Endothelial cell of umbilical vein (primary cell): ENCODE results near the gene CAMK2N2. TPM values are rescaled to one million over a fixed set of nuclear protein-coding genes. Genes with fewer than 3 reads are reported as not detected.

Experiments used
- BruUV-seq: library from RNA; stranded (reverse); fragments of 400-500 nt; replicated peaks from 2 replicates; lab custom pipeline; 2021; lab: Mats Ljungman, UMichigan
- CTCF ChIA-PET: fragments of 300-600, 350-600 bp; sonication (Branson Sonifier 250); formaldehyde crosslinking; loops from one replicate; lab custom pipeline; 2021; ENCODE audit warnings: antibody characterized with exemption, inconsistent platforms; lab: Charles Lee
- POLR2A ChIA-PET: fragments of 300-600, 350-600 bp; sonication (Branson Sonifier 250); formaldehyde crosslinking; loops from one replicate; lab custom pipeline; 2021; ENCODE audit warnings: antibody characterized with exemption, inconsistent platforms; lab: Charles Lee
- DNase-seq: peaks from one replicate; pipeline ENCODE4 v3.0.0-alpha.2; 2011; ENCODE audit warnings: low read depth, low spot score
- FAIRE-seq: peaks from 2 replicates; lab custom pipeline; 2011; peaks lifted over from hg19 to GRCh38; lab: Jason Lieb, UNC
- H2AFZ ChIP-seq: 2 replicates; pipeline ENCODE4 v1.6.0; 2012; ENCODE audit warnings: low read depth, low read length, control low read depth, inconsistent platforms
- H3K27ac ChIP-seq: 2 replicates; pipeline ENCODE4 v1.5.1; 2011; ENCODE audit warnings: low read depth, mild to moderate bottlenecking, control low read depth, low read length, moderate library complexity; ENCODE audit not compliant: insufficient read depth
- H3K27me3 ChIP-seq, 2 experiments: 2 replicates each; pipeline versions ENCODE4 v1.6.0 to v1.6.1; 2011; ENCODE audit warnings: low read length in 2 of 2, mixed read lengths in 1 of 2; ENCODE audit not compliant: control insufficient read depth in 2 of 2, insufficient read depth in 2 of 2
- H3K36me3 ChIP-seq, 2 experiments: 2 replicates in 1 of 2; 3 replicates in 1 of 2; pipeline ENCODE4 v1.5.1; 2011; ENCODE audit warnings: low read length in 2 of 2, mild to moderate bottlenecking in 1 of 2, moderate library complexity in 1 of 2; ENCODE audit not compliant: control insufficient read depth in 2 of 2, insufficient read depth in 2 of 2; ENCODE audit errors: extremely low read depth in 1 of 2
- H3K4me1 ChIP-seq: 3 replicates; pipeline ENCODE4 v1.5.1; 2011; ENCODE audit warnings: mild to moderate bottlenecking, low read length; ENCODE audit not compliant: control insufficient read depth, insufficient read depth; ENCODE audit errors: extremely low read depth
- H3K4me2 ChIP-seq: 2 replicates; pipeline ENCODE4 v1.6.1; 2011; ENCODE audit warnings: low read length, control low read depth, mixed read lengths; ENCODE audit not compliant: insufficient read depth
- H3K4me3 ChIP-seq, 3 experiments: fragments of 200-600 bp in 1 of 3; sonication (generic), shearing (Covaris generic) in 1 of 3; replicated peaks in 1 of 3; 2 replicates each; pipeline ENCODE4 v1.5.1; 2011 to 2016; ENCODE audit warnings: control low read depth in 3 of 3, low read length in 3 of 3, mild to moderate bottlenecking in 2 of 3, inconsistent platforms in 1 of 3, low read depth in 1 of 3, moderate library complexity in 1 of 3; ENCODE audit not compliant: insufficient read depth in 1 of 3
- H3K79me2 ChIP-seq: 2 replicates; pipeline ENCODE4 v1.6.0; 2012; ENCODE audit warnings: low read length, inconsistent platforms; ENCODE audit not compliant: control insufficient read depth, insufficient read depth
- H3K9ac ChIP-seq: replicated peaks from 2 replicates; pipeline ENCODE3; 2011; ENCODE audit warnings: low read length, control low read depth; ENCODE audit not compliant: insufficient read depth; ENCODE audit errors: extremely low read depth
- H3K9me1 ChIP-seq: replicated peaks from 3 replicates; pipeline ENCODE4 v1.6.0; 2011; ENCODE audit warnings: mild to moderate bottlenecking, low read length; ENCODE audit not compliant: control insufficient read depth, insufficient read depth; ENCODE audit errors: extremely low read depth
- H3K9me3 ChIP-seq: replicated peaks from 2 replicates; pipeline ENCODE4 v1.5.1; 2012; ENCODE audit warnings: low read length, inconsistent platforms; ENCODE audit not compliant: control insufficient read depth, insufficient read depth
- H4K20me1 ChIP-seq: replicated peaks from 2 replicates; pipeline ENCODE3; 2011; ENCODE audit warnings: mild to moderate bottlenecking, low read length; ENCODE audit not compliant: control insufficient read depth, insufficient read depth; ENCODE audit errors: extremely low read depth
- CTCF ChIP-seq, 2 donors: IDR thresholded peaks; 1 replicate in 1 of 2; 2 replicates in 1 of 2; pipeline ENCODE4 v1.5.1; 2011; ENCODE audit warnings: low read length in 2 of 2, mild to moderate bottlenecking in 2 of 2, moderate library complexity in 2 of 2, control low read depth in 1 of 2, inconsistent platforms in 1 of 2, low read depth in 1 of 2; ENCODE audit not compliant: insufficient read depth in 1 of 2; ENCODE audit errors: extremely low read depth in 1 of 2
- EZH2 ChIP-seq: IDR thresholded peaks from 2 replicates; pipeline ENCODE4 v1.6.1; 2012; ENCODE audit warnings: borderline replicate concordance, low read depth, mild to moderate bottlenecking, moderate library complexity, low read length, inconsistent platforms; ENCODE audit not compliant: severe bottlenecking
- FOS ChIP-seq: IDR thresholded peaks from 2 replicates; pipeline ENCODE4 v1.6.1; 2011; ENCODE audit warnings: mild to moderate bottlenecking, low read length, moderate library complexity, borderline replicate concordance; ENCODE audit not compliant: insufficient read depth
- JUN ChIP-seq: IDR thresholded peaks from 2 replicates; pipeline ENCODE4 v1.6.1; 2011; ENCODE audit warnings: borderline replicate concordance, low read depth; ENCODE audit not compliant: insufficient read length, insufficient read depth
- MAX ChIP-seq: IDR thresholded peaks from 2 replicates; pipeline ENCODE4 v1.6.1; 2011; ENCODE audit not compliant: insufficient read depth, insufficient read length
- MYC ChIP-seq: IDR thresholded peaks from one replicate; pipeline ENCODE4 v1.6.1; 2011; ENCODE audit warnings: mild to moderate bottlenecking, low read depth, low read length
- POLR2A ChIP-seq: IDR thresholded peaks from 2 replicates; pipeline ENCODE4 v1.6.1; 2012; ENCODE audit warnings: low read depth, mild to moderate bottlenecking, control low read depth, low read length
- POLR2AphosphoS5 ChIP-seq: IDR thresholded peaks from 2 replicates; pipeline ENCODE4 v1.6.1; 2012; ENCODE audit warnings: low read depth, mild to moderate bottlenecking, control low read depth, low read length, moderate library complexity; ENCODE audit not compliant: insufficient read depth
- dilution Hi-C: fragments of 300-500 bp; cut with MboI; formaldehyde crosslinking; loops from one replicate; pipeline ENCODE4 v1.15.0; 2019; ENCODE audit warnings: low sequenced_read_pairs; ENCODE audit not compliant: extremely low pct_ligation_motif_present
- intact Hi-C: fragments of 100-400 bp; cut with micrococcal nuclease; formaldehyde crosslinking; loops from one replicate; pipeline ENCODE4 v1.10.0; 2022
- polyA plus RNA-seq, 4 experiments: library from polyadenylated mRNA; depleted of rRNA in 3 of 4; stranded (reverse) in 3 of 4; unstranded in 1 of 4; fragments of >200 nt; gene quantifications; 2 replicates each; pipeline versions ENCODE4 v1.2.1 to v1.2.3, GENCODE V29; 2011 to 2012; ENCODE audit warnings: missing spikeins in 1 of 4
- total RNA-seq: library from RNA; stranded (reverse); gene quantifications from 2 replicates; pipeline ENCODE4 v1.2.3, GENCODE V29; 2021

CAMK2N2 gene
- total and polyA plus RNA-seq, 2 donors (not counting 3 experiments of a cell fraction or from before 2014, with no cell fraction given), result 0.11 TPM; not detected in 1

- DNase-seq, result no peak
- CTCF ChIA-PET, result interaction anchor here (1.1 to 5.7 kb wide), 3 partner anchors 139 to 387 kb away, joined by 5 to 41 read pairs (median 11); no protein-coding TSS in a partner anchor
- no peaks in the 10 kb centered on the region for H3K79me2 ChIP-seq
- no peaks in the 10 kb centered on the region for H3K9me1 ChIP-seq
- TF ChIP-seq EZH2 (no peak), FOS (no peak), POLR2A (no peak), POLR2AphosphoS5 (no peak), MYC (no peak), MAX (no peak), JUN (no peak), CTCF (IDR thresholded peaks at IDR 0.05; ENCODE audit: extremely low read depth in 1 of 2, insufficient read depth in 1 of 2, low read depth in 1 of 2, low read length in 2 of 2) (no peak)
- POLR2A ChIA-PET, result no interaction called here
- BruUV-seq, result no TSS peak
- no peaks in the 10 kb centered on the region for H4K20me1 ChIP-seq
- no peak for FAIRE-seq
- H3K4me1 ChIP-seq, result no peaks in the 10 kb centered on the region
- H3K4me3 ChIP-seq, result no peak overlapping the region
- no peak overlapping the region for H3K27ac ChIP-seq
- H3K27me3 ChIP-seq, result peaks cover 4 to 6% of the 10 kb centered on the region in 2 experiments
- intact Hi-C loops (loop anchor here (1.0 to 10.0 kb wide), 2 partner anchors 239 to 388 kb away; no protein-coding TSS in a partner anchor), dilution Hi-C loops (no loop called here)
- no peaks in the 10 kb centered on the region for H3K9me3 ChIP-seq
- H2AFZ ChIP-seq, result no peak overlapping the region
- no peaks in the 10 kb centered on the region for H3K36me3 ChIP-seq
- H3K9ac ChIP-seq, result no peak overlapping the region
- no peak overlapping the region for H3K4me2 ChIP-seq
Measured at GRCh38 chr3:184283681-184284080, 22.3 kb upstream of the CAMK2N2 start.
